WTC11 (cell line): ENCODE data around the gene PDXP. TPM values are rescaled to one million over a fixed set of nuclear protein-coding genes. Genes with fewer than 3 reads are reported as not detected.

Experiments
- ATAC-seq: fragments of 200-7000 bp; cut with Tn5 transposase; 2 replicates; pipeline ENCODE4 v1.10.0; 2021; ENCODE audit warnings: mild to moderate bottlenecking, moderate library complexity
- CTCF ChIA-PET: fragments of 300-600 bp; sonication (Branson Sonifier 250); formaldehyde crosslinking; loops from one replicate; lab custom pipeline; 2021; ENCODE audit warnings: antibody characterized with exemption; lab: Charles Lee
- POLR2A ChIA-PET: fragments of 350-600 bp; sonication (Branson Sonifier 250); formaldehyde crosslinking; loops from one replicate; lab custom pipeline; 2021; ENCODE audit warnings: antibody characterized with exemption; lab: Charles Lee
- DNase-seq: peaks from one replicate; pipeline ENCODE4 v3.0.0; 2021; ENCODE audit warnings: low spot score
- H3K27ac Mint-ChIP-seq: 2 replicates; pipeline ENCODE4 v1.8.0; 2021; ENCODE audit warnings: mixed read lengths
- H3K27me3 Mint-ChIP-seq: 2 replicates; pipeline ENCODE4 v1.8.0; 2021; ENCODE audit warnings: low read depth, mild to moderate bottlenecking, moderate library complexity, mixed read lengths
- H3K36me3 Mint-ChIP-seq: 2 replicates; pipeline ENCODE4 v1.8.0; 2021; ENCODE audit warnings: mixed read lengths
- H3K4me1 Mint-ChIP-seq: 2 replicates; pipeline ENCODE4 v1.8.0; 2022; ENCODE audit warnings: mixed read lengths
- H3K4me3 Mint-ChIP-seq: 2 replicates; pipeline ENCODE4 v1.8.0; 2021; ENCODE audit warnings: mild to moderate bottlenecking, moderate library complexity, mixed read lengths
- H3K9me3 Mint-ChIP-seq: 2 replicates; pipeline ENCODE4 v1.8.0; 2021; ENCODE audit warnings: mixed read lengths
- ATF1 ChIP-seq: sonication (generic); formaldehyde crosslinking; IDR thresholded peaks from 2 replicates; pipeline ENCODE4 v1.8.1; 2023; ENCODE audit warnings: mild to moderate bottlenecking, moderate library complexity, missing genetic modification reagents
- CBFB ChIP-seq: sonication (generic); formaldehyde crosslinking; IDR thresholded peaks from 2 replicates; pipeline ENCODE4 v1.8.1; 2022; ENCODE audit warnings: mild to moderate bottlenecking, low read depth, missing genetic modification reagents
- EMX1 ChIP-seq: fragments of 250-450 bp; sonication (Bioruptor Pico); IDR thresholded peaks from 2 replicates; pipeline ENCODE4 v1.8.0; 2021; ENCODE audit warnings: mild to moderate bottlenecking
- ETV6 ChIP-seq: sonication (generic); formaldehyde crosslinking; IDR thresholded peaks from 2 replicates; pipeline ENCODE4 v1.8.1; 2022; ENCODE audit warnings: mild to moderate bottlenecking, missing genetic modification reagents
- GRHL2 ChIP-seq: fragments of 250-450 bp; sonication (Bioruptor Pico); IDR thresholded peaks from 2 replicates; pipeline ENCODE4 v1.8.0; 2022; ENCODE audit warnings: mild to moderate bottlenecking, moderate library complexity; ENCODE audit not compliant: insufficient replicate concordance, severe bottlenecking
- NFE2L1 ChIP-seq: sonication (generic); formaldehyde crosslinking; IDR thresholded peaks from 2 replicates; pipeline ENCODE4 v1.8.1; 2023; ENCODE audit warnings: missing genetic modification reagents
- NFYB ChIP-seq: sonication (generic); formaldehyde crosslinking; conservative IDR thresholded peaks from 2 replicates; pipeline ENCODE4 v1.8.0; 2022; ENCODE audit warnings: low read depth, missing genetic modification reagents
- NR3C1 ChIP-seq: sonication (generic); formaldehyde crosslinking; conservative IDR thresholded peaks from 2 replicates; pipeline ENCODE4 v1.8.1; 2023; ENCODE audit warnings: low read depth, mild to moderate bottlenecking, missing genetic modification reagents
- SP1 ChIP-seq: sonication (generic); formaldehyde crosslinking; conservative IDR thresholded peaks from 2 replicates; pipeline ENCODE4 v1.8.1; 2022; ENCODE audit warnings: missing genetic modification reagents
- TEAD1 ChIP-seq: sonication (generic); formaldehyde crosslinking; IDR thresholded peaks from 2 replicates; pipeline ENCODE4 v1.8.0; 2022; ENCODE audit warnings: mild to moderate bottlenecking, missing genetic modification reagents
- ZNF232 ChIP-seq: sonication (generic); formaldehyde crosslinking; IDR thresholded peaks from 2 replicates; pipeline ENCODE4 v1.8.0; 2022; ENCODE audit warnings: mild to moderate bottlenecking, missing genetic modification reagents
- ZNF396 ChIP-seq: fragments of 250-450 bp; sonication (Bioruptor Pico); IDR thresholded peaks from 2 replicates; pipeline ENCODE4 v1.8.0; 2021; ENCODE audit warnings: mild to moderate bottlenecking, moderate library complexity, borderline replicate concordance
- ZNF423 ChIP-seq: fragments of 250-450 bp; sonication (Bioruptor Pico); IDR thresholded peaks from 2 replicates; pipeline ENCODE4 v2.1.2; 2022; ENCODE audit warnings: mild to moderate bottlenecking, moderate library complexity
- total RNA-seq: library from RNA; stranded (reverse); gene quantifications from 3 replicates; pipeline ENCODE4 v1.2.3, GENCODE V29; 2021
- TF ChIP-seq, protein P1 (sequence below): sonication (generic); formaldehyde crosslinking; IDR thresholded peaks from 2 replicates; pipeline ENCODE4 v1.8.0; 2022; ENCODE audit warnings: mild to moderate bottlenecking, missing genetic modification reagents
- TF ChIP-seq, protein P2 (sequence below): sonication (generic); formaldehyde crosslinking; IDR thresholded peaks from 2 replicates; pipeline ENCODE4 v1.8.1; 2023; ENCODE audit warnings: mild to moderate bottlenecking, moderate library complexity, missing genetic modification reagents
- TF ChIP-seq, protein P3 (sequence below): sonication (generic); formaldehyde crosslinking; conservative IDR thresholded peaks from 2 replicates; pipeline ENCODE4 v1.8.1; 2022; ENCODE audit warnings: mild to moderate bottlenecking, missing genetic modification reagents
- TF ChIP-seq, protein P4 (sequence below): fragments of 250-450 bp; sonication (Bioruptor Pico); IDR thresholded peaks from 2 replicates; pipeline ENCODE4 v2.1.2; 2022; ENCODE audit warnings: mild to moderate bottlenecking, moderate library complexity
- TF ChIP-seq, protein P5 (sequence below): sonication (generic); formaldehyde crosslinking; IDR thresholded peaks from 2 replicates; pipeline ENCODE4 v1.8.0; 2023; ENCODE audit warnings: mild to moderate bottlenecking, missing genetic modification reagents
- TF ChIP-seq, protein P6 (sequence below): sonication (generic); formaldehyde crosslinking; IDR thresholded peaks from 2 replicates; pipeline ENCODE4 v1.8.1; 2023; ENCODE audit warnings: mild to moderate bottlenecking, missing genetic modification reagents, borderline replicate concordance

The PDXP gene
- total RNA-seq, 1 experiment from 2014 or later = 36.1 TPM

DNA sequence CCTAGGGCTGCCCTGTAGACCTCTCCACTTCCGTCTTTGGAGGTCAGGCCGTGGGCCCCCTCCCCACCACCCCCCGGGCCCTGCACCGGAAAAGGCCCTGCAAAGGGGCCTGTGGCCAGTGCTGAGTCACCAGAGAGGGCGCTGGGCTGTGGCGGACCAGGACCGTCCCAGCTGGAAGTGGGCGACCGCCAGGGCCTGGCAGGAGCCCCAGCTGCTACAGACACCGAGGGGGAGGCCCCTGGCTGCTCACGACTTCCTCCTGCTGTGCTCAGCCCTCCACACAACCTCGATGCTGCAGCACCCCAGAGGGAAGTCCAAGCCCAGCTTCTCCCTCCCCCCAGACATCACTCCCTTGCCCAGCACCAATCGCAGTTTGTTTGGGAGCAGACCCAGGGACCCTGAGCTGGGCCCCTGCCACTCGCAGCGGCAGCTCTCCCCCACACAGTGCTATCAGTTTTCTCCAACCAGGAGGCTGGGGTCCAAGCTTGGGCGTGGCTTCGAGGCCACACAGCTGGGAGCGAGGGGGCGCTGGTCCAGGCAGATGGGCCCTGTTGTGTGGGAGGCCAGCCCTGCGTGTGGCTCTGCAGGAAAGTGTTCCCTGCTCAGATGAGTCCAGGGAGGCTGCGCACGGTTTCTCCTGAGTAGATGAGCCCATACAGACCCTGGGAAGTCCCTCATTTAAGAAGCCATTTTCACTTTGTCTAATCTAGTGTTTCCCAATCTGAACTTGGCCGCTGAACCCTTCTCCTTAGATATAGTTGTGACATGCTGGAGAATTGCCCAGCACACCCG is 24.7 kb upstream of the PDXP start:
- Mint-ChIP-seq H3K9me3 (no peaks in the 10 kb centered on the region), H3K4me1 (peaks cover 21% of the 10 kb centered on the region), H3K4me3 (peak overlapping the region; percentile 33), H3K36me3 (no peaks in the 10 kb centered on the region), H3K27me3 (no peaks in the 10 kb centered on the region), H3K27ac (peak overlapping the region; percentile 53; the same call in 1 of the 2 replicates)
- ChIA-PET POLR2A (interaction anchor here (0.5 to 1.6 kb wide), 4 partner anchors 10 to 116 kb away, joined by 3 to 6 read pairs (median 5); partner anchors contain the start of genes GGA1 and PDXP), CTCF (interaction anchor here (0.5 to 11.4 kb wide), 27 partner anchors 9 to 229 kb away, joined by 3 to 152 read pairs (median 6); partner anchors contain the start of genes GCAT, GGA1, NOL12 and PDXP)
- ATAC-seq (peak; percentile 72), DNase-seq (peak; percentile 68)
- 0 out of 2 replicates have a peak, but pooled peaks have one; percentile 60 for TF ChIP-seq ETV6 (CRISPR knock-in tag)
- TF ChIP-seq ZNF423 (CRISPR knock-in tag) = peak; percentile 97
- TF ChIP-seq, protein P1, sequence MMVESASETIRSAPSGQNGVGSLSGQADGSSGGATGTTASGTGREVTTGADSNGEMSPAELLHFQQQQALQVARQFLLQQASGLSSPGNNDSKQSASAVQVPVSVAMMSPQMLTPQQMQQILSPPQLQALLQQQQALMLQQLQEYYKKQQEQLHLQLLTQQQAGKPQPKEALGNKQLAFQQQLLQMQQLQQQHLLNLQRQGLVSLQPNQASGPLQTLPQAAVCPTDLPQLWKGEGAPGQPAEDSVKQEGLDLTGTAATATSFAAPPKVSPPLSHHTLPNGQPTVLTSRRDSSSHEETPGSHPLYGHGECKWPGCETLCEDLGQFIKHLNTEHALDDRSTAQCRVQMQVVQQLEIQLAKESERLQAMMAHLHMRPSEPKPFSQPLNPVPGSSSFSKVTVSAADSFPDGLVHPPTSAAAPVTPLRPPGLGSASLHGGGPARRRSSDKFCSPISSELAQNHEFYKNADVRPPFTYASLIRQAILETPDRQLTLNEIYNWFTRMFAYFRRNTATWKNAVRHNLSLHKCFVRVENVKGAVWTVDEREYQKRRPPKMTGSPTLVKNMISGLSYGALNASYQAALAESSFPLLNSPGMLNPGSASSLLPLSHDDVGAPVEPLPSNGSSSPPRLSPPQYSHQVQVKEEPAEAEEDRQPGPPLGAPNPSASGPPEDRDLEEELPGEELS = 0 out of 2 replicates have a peak, but pooled peaks have one; percentile 16
- TF ChIP-seq NR3C1 (CRISPR knock-in tag) = no peak
- no peak for TF ChIP-seq EMX1
- no peak for TF ChIP-seq CBFB (CRISPR knock-in tag)
- TF ChIP-seq, protein P2, sequence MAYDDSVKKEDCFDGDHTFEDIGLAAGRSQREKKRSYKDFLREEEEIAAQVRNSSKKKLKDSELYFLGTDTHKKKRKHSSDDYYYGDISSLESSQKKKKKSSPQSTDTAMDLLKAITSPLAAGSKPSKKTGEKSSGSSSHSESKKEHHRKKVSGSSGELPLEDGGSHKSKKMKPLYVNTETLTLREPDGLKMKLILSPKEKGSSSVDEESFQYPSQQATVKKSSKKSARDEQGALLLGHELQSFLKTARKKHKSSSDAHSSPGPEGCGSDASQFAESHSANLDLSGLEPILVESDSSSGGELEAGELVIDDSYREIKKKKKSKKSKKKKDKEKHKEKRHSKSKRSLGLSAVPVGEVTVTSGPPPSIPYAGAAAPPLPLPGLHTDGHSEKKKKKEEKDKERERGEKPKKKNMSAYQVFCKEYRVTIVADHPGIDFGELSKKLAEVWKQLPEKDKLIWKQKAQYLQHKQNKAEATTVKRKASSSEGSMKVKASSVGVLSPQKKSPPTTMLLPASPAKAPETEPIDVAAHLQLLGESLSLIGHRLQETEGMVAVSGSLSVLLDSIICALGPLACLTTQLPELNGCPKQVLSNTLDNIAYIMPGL (CRISPR knock-in tag) = peak; percentile 21; the same call in 1 of the 2 replicates
- TF ChIP-seq ZNF232 (CRISPR knock-in tag) = 0 out of 2 replicates have a peak, but pooled peaks have one; percentile 39
- TF ChIP-seq NFE2L1 (CRISPR knock-in tag) = peak; percentile 62; the same call in 1 of the 2 replicates
- TF ChIP-seq SP1 (CRISPR knock-in tag) = 0 out of 2 replicates have a peak, but pooled peaks have one; percentile 48

DNA sequence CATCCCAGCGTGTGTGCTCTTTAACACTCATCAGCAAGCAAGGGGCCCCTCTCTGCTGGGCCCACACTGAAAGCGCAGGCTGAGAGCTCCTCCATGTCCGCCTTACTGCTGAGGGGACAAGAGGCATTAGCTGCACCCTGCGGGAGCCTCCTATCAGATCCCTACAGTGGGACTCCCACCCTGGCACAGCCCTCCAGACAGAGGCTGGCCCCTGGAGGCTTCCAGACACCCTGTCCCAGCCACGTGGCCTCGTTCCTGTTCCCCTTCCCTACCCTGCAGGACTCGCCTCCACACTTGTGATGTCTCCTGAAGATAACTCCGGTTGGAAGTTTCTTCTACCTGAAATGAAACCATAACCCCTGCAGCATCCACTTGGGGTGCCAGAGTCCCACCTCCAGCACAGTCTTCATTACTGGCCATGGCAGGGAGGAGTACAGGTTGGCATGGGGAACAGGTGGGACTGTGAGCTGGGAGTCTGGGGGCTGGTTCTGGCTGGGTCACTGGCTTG is 24.1 kb upstream of the PDXP start:
- ATAC-seq = 0 out of 2 replicates have a peak, but pooled peaks have one; percentile 1
- Mint-ChIP-seq H3K27me3 (no peaks in the 10 kb centered on the region), H3K27ac (peak overlapping the region; percentile 19; the same call in 1 of the 2 replicates), H3K4me1 (peaks cover 22% of the 10 kb centered on the region), H3K36me3 (no peaks in the 10 kb centered on the region), H3K9me3 (no peaks in the 10 kb centered on the region), H3K4me3 (peak overlapping the region; percentile 33; the same call in 1 of the 2 replicates)
- no peak for DNase-seq
- ChIA-PET CTCF (interaction anchor here (0.5 to 11.4 kb wide), 27 partner anchors 9 to 229 kb away, joined by 3 to 152 read pairs (median 6); partner anchors contain the start of genes GCAT, GGA1, NOL12 and PDXP), POLR2A (interaction anchor here (0.5 to 1.6 kb wide), 2 partner anchors 9 to 115 kb away, joined by 4 to 6 read pairs; no protein-coding TSS in a partner anchor)
- TF ChIP-seq, protein P3, sequence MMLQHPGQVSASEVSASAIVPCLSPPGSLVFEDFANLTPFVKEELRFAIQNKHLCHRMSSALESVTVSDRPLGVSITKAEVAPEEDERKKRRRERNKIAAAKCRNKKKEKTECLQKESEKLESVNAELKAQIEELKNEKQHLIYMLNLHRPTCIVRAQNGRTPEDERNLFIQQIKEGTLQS (CRISPR knock-in tag) = no peak
- TF ChIP-seq ZNF396 (CRISPR knock-in tag) (no peak), ZNF423 (CRISPR knock-in tag) (no peak), TEAD1 (no peak), NFYB (no peak), ATF1 (CRISPR knock-in tag) (no peak), GRHL2 (CRISPR knock-in tag) (no peak), SP1 (CRISPR knock-in tag) (no peak)
- TF ChIP-seq, protein P4, sequence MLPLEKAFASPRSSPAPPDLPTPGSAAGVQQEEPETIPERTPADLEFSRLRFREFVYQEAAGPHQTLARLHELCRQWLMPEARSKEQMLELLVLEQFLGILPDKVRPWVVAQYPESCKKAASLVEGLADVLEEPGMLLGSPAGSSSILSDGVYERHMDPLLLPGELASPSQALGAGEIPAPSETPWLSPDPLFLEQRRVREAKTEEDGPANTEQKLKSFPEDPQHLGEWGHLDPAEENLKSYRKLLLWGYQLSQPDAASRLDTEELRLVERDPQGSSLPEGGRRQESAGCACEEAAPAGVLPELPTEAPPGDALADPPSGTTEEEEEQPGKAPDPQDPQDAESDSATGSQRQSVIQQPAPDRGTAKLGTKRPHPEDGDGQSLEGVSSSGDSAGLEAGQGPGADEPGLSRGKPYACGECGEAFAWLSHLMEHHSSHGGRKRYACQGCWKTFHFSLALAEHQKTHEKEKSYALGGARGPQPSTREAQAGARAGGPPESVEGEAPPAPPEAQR = no peak
- TF ChIP-seq, protein P5, sequence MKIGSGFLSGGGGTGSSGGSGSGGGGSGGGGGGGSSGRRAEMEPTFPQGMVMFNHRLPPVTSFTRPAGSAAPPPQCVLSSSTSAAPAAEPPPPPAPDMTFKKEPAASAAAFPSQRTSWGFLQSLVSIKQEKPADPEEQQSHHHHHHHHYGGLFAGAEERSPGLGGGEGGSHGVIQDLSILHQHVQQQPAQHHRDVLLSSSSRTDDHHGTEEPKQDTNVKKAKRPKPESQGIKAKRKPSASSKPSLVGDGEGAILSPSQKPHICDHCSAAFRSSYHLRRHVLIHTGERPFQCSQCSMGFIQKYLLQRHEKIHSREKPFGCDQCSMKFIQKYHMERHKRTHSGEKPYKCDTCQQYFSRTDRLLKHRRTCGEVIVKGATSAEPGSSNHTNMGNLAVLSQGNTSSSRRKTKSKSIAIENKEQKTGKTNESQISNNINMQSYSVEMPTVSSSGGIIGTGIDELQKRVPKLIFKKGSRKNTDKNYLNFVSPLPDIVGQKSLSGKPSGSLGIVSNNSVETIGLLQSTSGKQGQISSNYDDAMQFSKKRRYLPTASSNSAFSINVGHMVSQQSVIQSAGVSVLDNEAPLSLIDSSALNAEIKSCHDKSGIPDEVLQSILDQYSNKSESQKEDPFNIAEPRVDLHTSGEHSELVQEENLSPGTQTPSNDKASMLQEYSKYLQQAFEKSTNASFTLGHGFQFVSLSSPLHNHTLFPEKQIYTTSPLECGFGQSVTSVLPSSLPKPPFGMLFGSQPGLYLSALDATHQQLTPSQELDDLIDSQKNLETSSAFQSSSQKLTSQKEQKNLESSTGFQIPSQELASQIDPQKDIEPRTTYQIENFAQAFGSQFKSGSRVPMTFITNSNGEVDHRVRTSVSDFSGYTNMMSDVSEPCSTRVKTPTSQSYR (CRISPR knock-in tag) = no peak
- TF ChIP-seq, protein P6, sequence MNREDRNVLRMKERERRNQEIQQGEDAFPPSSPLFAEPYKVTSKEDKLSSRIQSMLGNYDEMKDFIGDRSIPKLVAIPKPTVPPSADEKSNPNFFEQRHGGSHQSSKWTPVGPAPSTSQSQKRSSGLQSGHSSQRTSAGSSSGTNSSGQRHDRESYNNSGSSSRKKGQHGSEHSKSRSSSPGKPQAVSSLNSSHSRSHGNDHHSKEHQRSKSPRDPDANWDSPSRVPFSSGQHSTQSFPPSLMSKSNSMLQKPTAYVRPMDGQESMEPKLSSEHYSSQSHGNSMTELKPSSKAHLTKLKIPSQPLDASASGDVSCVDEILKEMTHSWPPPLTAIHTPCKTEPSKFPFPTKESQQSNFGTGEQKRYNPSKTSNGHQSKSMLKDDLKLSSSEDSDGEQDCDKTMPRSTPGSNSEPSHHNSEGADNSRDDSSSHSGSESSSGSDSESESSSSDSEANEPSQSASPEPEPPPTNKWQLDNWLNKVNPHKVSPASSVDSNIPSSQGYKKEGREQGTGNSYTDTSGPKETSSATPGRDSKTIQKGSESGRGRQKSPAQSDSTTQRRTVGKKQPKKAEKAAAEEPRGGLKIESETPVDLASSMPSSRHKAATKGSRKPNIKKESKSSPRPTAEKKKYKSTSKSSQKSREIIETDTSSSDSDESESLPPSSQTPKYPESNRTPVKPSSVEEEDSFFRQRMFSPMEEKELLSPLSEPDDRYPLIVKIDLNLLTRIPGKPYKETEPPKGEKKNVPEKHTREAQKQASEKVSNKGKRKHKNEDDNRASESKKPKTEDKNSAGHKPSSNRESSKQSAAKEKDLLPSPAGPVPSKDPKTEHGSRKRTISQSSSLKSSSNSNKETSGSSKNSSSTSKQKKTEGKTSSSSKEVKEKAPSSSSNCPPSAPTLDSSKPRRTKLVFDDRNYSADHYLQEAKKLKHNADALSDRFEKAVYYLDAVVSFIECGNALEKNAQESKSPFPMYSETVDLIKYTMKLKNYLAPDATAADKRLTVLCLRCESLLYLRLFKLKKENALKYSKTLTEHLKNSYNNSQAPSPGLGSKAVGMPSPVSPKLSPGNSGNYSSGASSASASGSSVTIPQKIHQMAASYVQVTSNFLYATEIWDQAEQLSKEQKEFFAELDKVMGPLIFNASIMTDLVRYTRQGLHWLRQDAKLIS = no peak
